Measurements from ENCODE around the gene DENND10.

The DENND10 gene

GRCh38 chr10:119120413-119120867 lies 16.5 kb downstream of the DENND10 start:
- TF ChIP-seq, protein P1, sequence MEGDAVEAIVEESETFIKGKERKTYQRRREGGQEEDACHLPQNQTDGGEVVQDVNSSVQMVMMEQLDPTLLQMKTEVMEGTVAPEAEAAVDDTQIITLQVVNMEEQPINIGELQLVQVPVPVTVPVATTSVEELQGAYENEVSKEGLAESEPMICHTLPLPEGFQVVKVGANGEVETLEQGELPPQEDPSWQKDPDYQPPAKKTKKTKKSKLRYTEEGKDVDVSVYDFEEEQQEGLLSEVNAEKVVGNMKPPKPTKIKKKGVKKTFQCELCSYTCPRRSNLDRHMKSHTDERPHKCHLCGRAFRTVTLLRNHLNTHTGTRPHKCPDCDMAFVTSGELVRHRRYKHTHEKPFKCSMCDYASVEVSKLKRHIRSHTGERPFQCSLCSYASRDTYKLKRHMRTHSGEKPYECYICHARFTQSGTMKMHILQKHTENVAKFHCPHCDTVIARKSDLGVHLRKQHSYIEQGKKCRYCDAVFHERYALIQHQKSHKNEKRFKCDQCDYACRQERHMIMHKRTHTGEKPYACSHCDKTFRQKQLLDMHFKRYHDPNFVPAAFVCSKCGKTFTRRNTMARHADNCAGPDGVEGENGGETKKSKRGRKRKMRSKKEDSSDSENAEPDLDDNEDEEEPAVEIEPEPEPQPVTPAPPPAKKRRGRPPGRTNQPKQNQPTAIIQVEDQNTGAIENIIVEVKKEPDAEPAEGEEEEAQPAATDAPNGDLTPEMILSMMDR (IDR thresholded peaks at IDR 0.05; ENCODE audit: unreplicated experiment in 3 of 3): no peak
- Mint-ChIP-seq H3K4me1 (no peaks in the 10 kb centered on the region), H3K27me3 (ENCODE audit: low read depth) (no peaks in the 10 kb centered on the region), H3K4me3 (no peak overlapping the region), H3K36me3 (ENCODE audit: low read depth) (peaks cover 50% of the 10 kb centered on the region), H3K27ac (no peak overlapping the region), H3K9me3 (no peaks in the 10 kb centered on the region)

- Mint-ChIP-seq H3K36me3 (ENCODE audit: low read depth) (peaks cover 51% of the 10 kb centered on the region), H3K9me3 (no peaks in the 10 kb centered on the region), H3K4me3 (no peak overlapping the region), H3K27ac (no peak overlapping the region), H3K27me3 (ENCODE audit: low read depth) (no peaks in the 10 kb centered on the region), H3K4me1 (no peaks in the 10 kb centered on the region)
- TF ChIP-seq, protein P1 (IDR thresholded peaks at IDR 0.05; ENCODE audit: unreplicated experiment in 3 of 3): no peak
These were observed 17.0 kb downstream of the DENND10 start for GRCh38 chr10:119120875-119121274.

- TF ChIP-seq, protein P1 (IDR thresholded peaks at IDR 0.05; ENCODE audit: unreplicated experiment in 3 of 3): no peak
- no peaks in the 10 kb centered on the region for H3K27me3 Mint-ChIP-seq (ENCODE audit: low read depth)
- no peaks in the 10 kb centered on the region for H3K9me3 Mint-ChIP-seq
These were observed 22.0 kb downstream of the DENND10 start for GRCh38 chr10:119125942-119126341.

DNA sequence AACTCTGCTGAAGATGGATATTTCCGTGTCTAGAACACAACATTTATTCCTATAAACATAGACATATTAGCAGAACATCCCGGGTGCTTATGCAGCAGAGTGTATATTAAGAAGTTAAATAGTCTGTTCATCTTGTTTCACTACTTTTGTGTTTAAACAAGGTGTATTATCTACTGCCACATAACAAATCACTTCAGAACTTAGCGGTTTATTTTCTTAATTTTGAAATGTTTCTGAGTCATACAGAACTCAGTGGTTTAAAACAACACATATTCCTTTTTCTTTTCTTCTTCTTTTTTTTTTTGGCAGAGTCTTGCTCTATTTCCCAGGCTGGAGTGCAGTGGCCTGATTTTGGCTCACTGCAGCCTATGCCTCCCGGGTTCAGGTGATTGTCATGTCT lies 25.8 kb downstream of the DENND10 start:
- Mint-ChIP-seq H3K9me3 (no peaks in the 10 kb centered on the region), H3K4me3 (no peak overlapping the region), H3K4me1 (no peaks in the 10 kb centered on the region), H3K36me3 (ENCODE audit: low read depth) (peaks cover 66% of the 10 kb centered on the region), H3K27me3 (ENCODE audit: low read depth) (no peaks in the 10 kb centered on the region), H3K27ac (no peak overlapping the region)
- TF ChIP-seq, protein P1 (IDR thresholded peaks at IDR 0.05; ENCODE audit: unreplicated experiment in 3 of 3): no peak

More at GRCh38 chr10:119125942-119126341, 22.0 kb downstream of the DENND10 start:
- no peaks in the 10 kb centered on the region for H3K4me1 Mint-ChIP-seq
- H3K36me3 Mint-ChIP-seq (ENCODE audit: low read depth): peaks cover 65% of the 10 kb centered on the region
- H3K4me3 Mint-ChIP-seq: no peak overlapping the region
- H3K27ac Mint-ChIP-seq: no peak overlapping the region

DNA sequence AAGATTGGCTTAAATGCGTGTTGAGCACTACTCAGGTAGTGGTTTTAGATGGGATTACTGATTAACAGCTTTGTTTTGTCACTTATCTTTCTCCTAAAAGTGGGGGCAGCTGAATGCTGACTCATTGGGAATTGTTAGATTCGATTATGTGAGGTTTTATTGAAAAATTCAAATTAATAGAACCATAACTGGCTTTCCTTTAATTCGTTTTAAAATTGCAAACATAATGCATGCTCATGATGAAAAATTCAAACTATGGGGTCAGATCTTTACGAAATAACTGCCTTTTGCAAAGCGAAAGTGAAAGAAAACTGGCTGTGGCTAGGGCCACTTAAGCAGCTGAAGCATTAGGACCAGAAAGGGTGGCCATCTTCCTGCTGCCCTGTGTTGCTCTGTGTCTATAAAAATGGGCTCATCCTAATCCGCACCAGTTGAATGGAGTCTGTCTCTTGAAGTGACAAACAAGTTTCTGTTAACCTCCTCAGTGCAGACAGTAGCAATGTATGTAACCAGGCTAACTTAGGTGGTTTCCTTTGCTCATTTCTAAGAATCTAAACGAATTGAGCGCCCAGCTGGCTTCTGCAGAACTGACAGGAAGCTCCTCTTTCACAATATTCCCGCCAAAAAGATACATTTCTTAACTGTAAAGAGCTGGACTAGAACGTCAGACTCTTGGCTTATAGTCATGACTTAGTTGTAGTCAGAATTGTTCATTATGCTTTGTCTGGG lies 27.8 kb downstream of the DENND10 start:
- H3K9me3 Mint-ChIP-seq: no peaks in the 10 kb centered on the region
- no peaks in the 10 kb centered on the region for H3K27me3 Mint-ChIP-seq (ENCODE audit: low read depth)
- H3K27ac Mint-ChIP-seq: no peak overlapping the region
- no peak overlapping the region for H3K4me3 Mint-ChIP-seq
- H3K36me3 Mint-ChIP-seq (ENCODE audit: low read depth): peaks cover 63% of the 10 kb centered on the region
- TF ChIP-seq, protein P1 (IDR thresholded peaks at IDR 0.05; ENCODE audit: unreplicated experiment in 3 of 3): no peak
- H3K4me1 Mint-ChIP-seq: no peaks in the 10 kb centered on the region
